Stimulated activated CD8-positive, alpha-beta memory T cell treated with anti-CD3 and anti-CD28 coated beads, Interleukin-4, amount 100 ng/mL, for 48 hours (primary cell): ENCODE measurements around the gene ZBTB2.

Experiments
- DNase-seq: peaks from one replicate; pipeline ENCODE4 v3.0.0-alpha.2; 2020

The ZBTB2 gene

GRCh38 chr6:151391471-151392413 lies at the start of gene ZBTB2:
ZBTB2 (minus strand) TSS chr6:151391559; CDS start chr6:151373637, 17,922 bp downstream.
- DNase-seq: peak; percentile 73

DNA sequence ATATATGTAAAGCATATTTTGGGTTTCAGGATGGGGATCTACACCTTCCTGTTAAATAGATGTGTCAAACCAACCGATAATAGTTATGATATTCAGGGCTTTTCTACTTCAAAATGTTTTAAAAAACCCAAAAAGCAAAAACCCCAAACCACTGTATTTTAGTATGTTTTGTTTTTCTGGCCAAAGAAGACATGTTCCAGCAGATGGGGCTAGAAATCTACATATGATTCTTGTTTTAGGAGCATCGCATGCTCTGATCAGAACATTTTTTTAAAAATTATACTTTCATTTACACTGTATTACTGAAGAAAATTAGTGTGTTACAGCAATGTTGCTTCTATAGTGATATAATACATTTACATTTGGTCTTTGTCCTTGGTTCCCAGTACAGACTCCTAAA lies 49.6 kb upstream of the ZBTB2 start:
- no peak for DNase-seq

DNA sequence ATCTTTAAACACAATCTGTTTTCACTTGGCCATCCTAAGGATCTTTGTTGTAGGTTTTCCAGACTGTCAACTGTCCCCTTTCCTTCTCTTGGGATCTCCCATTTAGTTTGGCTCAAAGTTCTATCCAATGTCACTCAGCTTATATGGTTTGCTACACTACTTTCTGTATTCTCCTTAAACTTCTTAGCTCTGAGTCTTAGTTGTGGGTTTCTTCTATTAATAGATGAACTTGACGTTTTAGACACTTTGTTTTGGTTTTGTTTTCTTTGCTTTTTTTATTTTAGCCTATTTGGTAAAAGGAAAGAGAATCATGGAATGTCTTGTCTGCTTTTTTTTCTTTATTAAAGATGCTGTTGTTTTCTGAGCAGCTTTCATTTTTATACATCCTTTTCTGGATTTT lies 49.1 kb upstream of the ZBTB2 start:
- DNase-seq: no peak

DNA sequence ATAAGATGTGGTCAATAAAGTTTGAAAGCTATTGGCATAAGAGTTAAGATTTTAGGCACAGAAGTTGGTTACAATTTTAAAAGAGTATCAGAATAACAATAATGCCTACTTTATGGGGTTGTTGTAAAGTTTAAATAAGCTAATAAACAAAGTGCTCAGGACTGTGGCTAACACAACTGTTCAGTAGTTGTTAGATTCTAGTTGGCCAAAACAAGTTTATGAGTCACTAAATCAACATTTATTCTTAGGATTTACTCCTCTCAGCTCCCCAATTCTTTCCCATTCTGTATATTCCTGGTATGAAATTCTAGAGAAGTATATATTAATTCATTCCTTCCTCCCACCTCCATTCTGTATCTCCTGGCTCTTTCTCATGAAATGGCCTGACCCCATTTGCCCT lies 46.0 kb upstream of the ZBTB2 start:
- no peak for DNase-seq

DNA sequence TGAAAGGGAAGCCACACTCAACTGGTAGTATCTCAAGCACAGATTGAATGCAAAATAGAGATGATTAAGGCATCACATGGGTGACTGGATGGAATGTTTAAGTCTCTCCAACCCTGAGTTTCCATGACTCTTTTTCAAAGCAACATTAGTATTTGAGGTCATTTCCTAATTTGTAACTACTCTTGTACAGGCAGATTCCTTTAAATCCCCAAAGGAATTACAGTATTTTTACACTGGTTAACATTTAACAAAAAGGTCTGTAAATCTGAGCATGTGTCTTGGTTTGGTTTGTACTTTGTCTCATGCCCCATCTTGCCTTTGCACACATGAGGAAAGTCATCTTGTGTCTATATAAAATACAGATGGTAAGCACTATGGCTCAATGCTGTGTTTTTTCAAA lies 45.4 kb upstream of the ZBTB2 start:
- no peak for DNase-seq

DNA sequence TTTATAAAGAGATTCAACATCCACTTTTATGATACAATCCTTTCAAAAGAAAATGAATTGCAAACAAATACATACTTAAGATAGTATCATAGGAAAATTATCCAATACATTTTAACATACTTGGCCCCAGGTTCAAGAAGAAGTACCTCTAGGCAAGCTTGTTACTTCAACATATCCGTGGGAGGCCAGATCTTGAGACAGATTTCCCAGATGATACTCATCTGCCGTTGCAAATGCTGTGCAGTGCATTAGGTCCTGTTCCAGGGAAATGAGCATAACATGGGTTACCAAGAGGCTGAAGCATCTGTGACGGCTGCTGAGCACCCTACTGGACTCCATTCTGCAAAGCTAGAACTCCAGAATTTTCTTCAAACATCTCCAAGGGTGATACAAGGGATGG lies 44.9 kb upstream of the ZBTB2 start:
- no peak for DNase-seq

DNA sequence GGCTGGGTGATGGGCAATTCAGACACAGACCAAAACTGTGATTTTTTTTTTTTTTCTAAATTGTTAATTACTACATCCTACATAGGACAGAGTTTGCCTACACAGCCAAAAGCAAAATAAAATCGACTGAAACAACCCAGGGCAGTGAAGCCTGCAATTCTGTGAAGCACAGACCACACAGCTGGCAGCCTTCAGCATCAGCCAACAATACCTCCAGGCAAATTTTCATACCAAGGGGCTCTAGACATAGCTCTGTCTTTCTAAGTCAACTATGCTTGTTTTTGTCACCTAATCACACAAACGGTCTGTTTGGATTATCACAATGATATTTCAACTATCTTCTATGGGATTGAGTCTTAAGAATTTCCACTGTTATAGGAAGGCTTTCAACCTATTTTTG lies 43.0 kb upstream of the ZBTB2 start:
- DNase-seq: no peak

DNA sequence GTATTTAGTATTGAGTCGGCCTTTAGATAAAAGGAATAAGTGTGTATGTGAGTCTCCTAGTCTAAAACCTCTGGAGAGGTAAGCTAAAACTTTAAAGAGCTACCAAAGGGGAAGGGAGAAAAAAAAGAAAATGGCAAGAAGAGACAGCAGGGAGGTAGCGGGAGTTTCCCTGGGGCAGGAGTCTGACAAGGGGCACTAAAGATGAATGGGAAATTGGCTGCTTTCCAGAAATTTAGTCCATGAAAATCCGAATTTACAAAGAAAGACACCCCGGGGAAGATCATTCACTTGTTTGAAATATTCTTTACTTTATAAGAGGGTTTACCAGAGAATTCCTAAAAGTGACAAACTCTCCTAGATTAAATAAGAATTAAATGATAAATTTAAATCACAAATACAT lies 41.3 kb upstream of the ZBTB2 start:
- no peak for DNase-seq

GRCh38 chr6:151431337-151431736 lies 40.0 kb upstream of the ZBTB2 start:
- DNase-seq: no peak

DNA sequence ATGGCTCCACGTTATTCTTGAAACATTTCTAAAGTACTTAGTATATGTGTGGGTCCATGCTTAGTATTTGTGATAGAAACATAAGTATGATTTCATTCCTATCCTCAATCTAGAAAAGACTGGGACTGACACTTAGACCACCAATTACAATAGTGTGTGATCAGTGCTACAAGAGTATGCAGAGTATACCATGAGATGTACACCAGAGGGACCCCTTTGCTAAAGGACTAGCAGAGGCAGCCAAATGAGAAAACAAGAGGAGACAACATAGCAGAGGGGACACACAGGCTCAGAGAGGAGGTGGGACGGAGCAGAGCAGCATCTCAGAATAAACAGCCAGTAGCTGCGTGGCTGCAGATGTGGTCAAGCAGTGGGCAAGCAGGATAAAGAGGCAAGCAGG lies 39.5 kb upstream of the ZBTB2 start:
- no peak for DNase-seq

DNA sequence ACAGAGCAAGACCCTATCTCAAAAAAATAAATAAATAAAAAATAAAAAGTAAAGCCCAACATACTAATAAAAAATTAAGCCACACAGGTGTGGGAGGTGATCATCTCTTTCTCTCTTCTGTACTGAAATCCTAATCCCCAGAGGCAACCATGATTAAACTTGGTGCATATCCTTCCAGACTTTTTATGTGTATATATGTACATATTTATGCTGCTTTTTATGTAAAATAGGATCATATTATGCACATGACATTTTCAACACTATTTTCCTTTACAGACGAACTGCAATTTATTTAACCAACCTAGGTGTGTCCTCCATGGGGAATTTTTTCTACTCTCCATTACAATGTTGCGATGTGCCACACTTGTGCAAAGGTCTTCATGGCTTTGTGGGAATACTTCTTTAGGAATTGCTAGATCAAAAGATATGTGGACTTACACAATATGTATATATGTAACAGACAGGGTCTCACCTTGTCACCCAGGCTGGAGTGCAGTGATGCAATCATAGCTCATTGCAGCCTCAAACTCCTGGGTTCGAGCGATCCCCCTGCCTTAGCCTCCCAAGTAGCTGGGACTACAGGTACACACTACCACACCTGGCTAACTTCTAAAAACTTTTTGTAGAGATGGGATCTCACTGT lies 36.9 kb upstream of the ZBTB2 start:
- DNase-seq: no peak

GRCh38 chr6:151425561-151425960 lies 34.2 kb upstream of the ZBTB2 start:
- DNase-seq: no peak

GRCh38 chr6:151422981-151423380 lies 31.6 kb upstream of the ZBTB2 start:
- no peak for DNase-seq

- no peak for DNase-seq
Observed at GRCh38 chr6:151417477-151417876, 26.1 kb upstream of the ZBTB2 start.

- no peak for DNase-seq
Observed at GRCh38 chr6:151414641-151415260, 23.4 kb upstream of the ZBTB2 start.

DNA sequence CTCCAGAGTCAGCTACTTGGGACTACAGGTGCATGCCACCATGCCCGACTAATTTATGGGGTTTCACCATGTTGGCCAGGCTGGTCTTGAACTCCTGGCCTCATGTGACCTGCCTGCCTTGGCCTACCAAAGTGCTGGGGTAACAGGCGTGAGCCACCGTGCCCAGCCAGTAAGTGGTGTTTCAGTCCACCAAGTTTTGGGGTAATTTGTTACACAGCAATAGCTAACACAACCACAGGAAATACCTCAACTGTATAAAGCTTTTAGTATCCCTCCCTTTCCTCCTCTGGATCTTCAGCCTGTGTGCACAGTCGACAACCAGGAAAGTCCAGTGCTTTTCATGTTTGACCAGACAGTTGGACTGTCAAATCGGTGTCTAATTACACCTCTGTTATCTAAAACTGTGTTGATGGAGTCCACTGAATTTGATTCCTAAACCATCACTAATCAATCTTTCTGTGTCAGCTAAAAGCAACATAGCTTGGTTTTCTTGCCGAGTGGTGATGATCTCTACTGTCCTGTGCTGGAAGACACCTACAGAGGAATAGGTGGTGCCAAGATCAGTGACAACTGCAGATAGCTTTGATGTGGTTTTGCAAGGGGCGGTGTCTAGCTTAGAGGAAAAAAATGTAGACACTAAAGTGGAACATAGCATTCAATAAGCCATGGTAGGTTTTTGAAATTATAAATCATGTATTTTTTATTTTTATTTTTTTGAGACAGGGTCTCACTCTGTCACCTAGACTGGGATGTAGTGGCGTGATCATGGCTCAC lies 22.2 kb upstream of the ZBTB2 start:
- peak; percentile 36 for DNase-seq

DNA sequence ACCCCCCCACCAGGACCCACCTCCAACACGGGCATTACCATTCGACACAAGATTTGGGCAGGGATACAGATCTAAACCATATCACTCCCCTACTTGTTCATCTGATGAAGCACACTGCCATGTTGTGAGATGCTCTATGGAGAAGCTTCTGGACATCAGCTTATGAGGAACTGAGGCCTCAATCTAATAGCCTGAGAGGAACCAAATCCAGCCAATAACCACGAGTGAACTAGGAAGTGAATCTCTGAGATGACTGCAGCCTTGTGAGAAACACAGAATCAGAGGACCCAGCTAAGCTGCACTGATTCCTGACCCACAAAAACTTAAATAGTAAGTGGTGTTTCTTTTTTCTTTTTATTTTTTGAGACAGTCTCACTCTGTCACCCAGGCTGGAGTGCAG lies 21.6 kb upstream of the ZBTB2 start:
- DNase-seq: no peak

DNA sequence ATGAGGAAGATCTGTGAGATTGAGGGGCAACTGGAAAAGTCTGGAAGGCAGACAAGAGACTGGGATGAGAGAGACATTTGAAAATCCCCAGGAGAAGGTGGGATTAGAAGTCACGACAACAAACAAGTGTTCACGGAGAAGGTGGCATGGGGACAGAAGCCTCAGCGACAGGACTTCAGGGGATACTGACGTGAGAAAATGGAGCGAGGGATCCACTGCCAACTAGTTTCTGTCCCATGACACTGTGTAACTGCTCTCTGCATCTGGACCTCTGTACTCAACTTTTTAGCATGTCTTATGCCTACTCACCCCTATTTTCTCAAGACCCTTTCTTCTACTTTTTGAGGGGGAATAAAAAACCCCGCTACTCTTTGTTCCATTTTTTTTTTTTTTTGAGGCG lies 18.3 kb upstream of the ZBTB2 start:
- DNase-seq: no peak

DNA sequence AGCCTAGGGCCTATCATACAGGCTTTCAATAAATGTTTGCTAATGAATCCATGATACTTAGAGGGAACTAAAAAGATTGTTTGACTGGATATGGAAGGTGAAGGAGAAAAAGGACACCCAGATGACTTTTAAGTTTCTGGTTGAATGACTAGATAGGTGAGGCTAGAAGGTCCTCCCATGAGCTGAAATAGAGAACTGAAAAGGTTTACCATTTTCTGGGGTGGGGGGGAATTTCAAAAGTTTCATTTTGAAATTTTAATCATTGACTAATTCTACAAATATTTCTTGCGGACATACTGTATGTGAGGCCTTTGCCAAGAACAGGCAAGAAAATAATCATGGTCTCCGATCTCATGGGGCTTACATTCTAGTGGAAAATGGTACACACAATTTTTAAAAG lies 17.9 kb upstream of the ZBTB2 start:
- DNase-seq: no peak

DNA sequence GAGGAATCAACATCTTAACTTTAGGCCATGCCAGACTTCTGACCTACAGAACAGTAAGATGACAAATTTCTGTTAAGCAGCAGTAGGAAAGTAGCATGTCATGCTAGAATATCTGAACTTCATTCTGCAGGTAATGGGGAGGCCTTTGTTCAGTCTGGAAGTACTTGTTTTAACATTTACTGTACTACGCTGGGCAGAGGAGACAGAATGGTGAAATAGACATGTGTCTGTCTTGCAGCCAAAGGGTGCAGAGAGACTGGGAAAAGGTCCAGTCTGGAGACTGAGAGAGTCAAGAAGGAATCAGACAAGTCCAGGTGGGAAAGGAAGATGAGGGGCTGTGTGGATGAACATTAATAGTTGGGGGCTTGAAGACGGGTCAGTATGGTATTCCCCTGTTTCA lies 17.5 kb upstream of the ZBTB2 start:
- no peak for DNase-seq

DNA sequence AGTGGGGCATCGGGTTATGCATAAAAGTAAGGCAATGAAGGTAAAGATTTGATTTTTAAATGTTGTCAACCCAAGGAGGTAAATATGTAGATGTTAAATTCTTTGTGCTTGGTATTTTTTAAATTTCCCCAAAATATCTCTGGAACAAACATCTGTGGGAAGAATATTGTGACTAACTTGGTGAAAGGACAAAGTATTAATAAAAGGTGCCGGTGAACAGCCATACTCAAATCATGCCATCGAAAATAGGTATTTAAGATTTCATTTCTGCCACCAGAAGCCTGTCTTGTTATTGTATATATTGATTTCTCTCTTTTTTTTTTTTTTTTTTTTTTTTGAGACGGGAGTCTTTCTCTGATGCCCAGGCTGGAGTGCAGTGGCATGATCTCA lies 12.6 kb upstream of the ZBTB2 start:
- no peak for DNase-seq

DNA sequence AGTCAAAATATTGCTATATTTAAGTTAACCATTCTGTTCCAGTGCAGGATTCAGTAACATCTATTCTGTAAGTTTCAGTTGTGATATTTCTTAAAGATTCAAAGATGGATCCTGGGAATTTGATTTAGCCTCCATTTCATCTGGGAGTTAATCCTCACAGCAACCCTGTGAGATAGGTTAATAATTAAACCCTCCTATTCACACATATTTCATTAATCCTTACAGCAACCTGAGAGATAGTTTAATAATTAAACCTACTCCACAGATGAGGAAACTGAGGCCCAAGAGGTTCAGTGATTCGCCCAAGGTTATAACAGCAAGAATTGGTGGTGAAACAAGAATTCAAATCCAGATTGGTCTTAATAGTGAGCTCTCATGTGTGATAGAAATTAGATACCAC lies 10.9 kb upstream of the ZBTB2 start:
- no peak for DNase-seq

DNA sequence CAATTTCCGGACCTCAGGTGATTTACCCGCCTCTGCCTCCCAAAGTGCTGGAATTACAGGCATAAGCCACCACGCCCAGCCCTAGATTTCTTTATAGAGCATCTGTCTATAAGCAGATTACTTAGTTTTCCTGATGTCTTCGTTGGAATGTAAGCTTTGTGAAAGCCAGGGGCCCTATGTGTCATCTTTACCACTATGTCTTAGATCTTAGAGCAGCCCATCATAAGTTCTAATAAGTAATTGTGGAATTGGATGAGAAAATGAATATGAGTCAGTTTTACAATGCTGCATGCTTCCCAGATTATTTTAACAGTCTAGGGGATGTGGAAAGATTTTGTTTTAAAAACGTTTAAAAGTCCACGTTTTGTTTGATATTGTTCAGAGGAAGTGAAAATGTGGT lies 9.1 kb upstream of the ZBTB2 start:
- DNase-seq: no peak
